Measurements from ENCODE around the gene PIKFYVE. TPM values are rescaled to one million over a fixed set of nuclear protein-coding genes. Genes with fewer than 3 reads are reported as not detected.

Gene PIKFYVE
- total RNA-seq, 1 donor from 2014 or later, result 46.8 TPM

DNA sequence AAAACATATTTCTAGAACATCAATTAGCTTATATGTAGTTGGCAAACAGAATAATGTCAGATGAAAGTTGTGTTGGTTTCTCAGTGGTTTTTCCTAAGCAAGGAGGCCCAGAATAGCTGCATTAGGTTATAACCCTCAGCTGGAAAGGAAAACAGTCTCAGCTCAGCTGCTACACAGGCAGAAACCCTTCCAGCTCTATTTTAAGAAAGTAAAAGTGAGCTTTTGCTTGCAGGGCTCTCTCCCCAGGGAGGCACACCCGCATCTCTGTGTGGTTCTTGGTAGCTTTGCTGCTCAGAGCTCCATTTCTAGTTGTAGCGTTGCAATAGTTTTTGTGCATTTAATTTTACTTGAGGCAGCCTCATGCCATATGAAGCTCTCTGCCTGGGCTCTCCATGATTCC is 54.6 kb downstream of the PIKFYVE start:
- Mint-ChIP-seq H3K36me3 (ENCODE audit: unreplicated experiment) (no peaks in the 10 kb centered on the region), H3K27ac (ENCODE audit: unreplicated experiment) (no peak overlapping the region), H3K4me1 (ENCODE audit: low read depth, unreplicated experiment) (peaks cover 5% of the 10 kb centered on the region), H3K27me3 (ENCODE audit: unreplicated experiment) (no peaks in the 10 kb centered on the region), H3K4me3 (ENCODE audit: unreplicated experiment) (no peak overlapping the region), H3K9me3 (ENCODE audit: unreplicated experiment) (no peaks in the 10 kb centered on the region)
- TF ChIP-seq CTCF (IDR thresholded peaks at IDR 0.05; ENCODE audit: partially characterized antibody, unreplicated experiment), result no peak
- DNase-seq, result peak; percentile 39

GRCh38 chr2:208326016-208326415 is 60.0 kb downstream of the PIKFYVE start:
- Mint-ChIP-seq H3K4me1 (ENCODE audit: low read depth, unreplicated experiment) (no peaks in the 10 kb centered on the region), H3K9me3 (ENCODE audit: unreplicated experiment) (no peaks in the 10 kb centered on the region), H3K4me3 (ENCODE audit: unreplicated experiment) (no peak overlapping the region), H3K27ac (ENCODE audit: unreplicated experiment) (no peak overlapping the region), H3K36me3 (ENCODE audit: unreplicated experiment) (no peaks in the 10 kb centered on the region), H3K27me3 (ENCODE audit: unreplicated experiment) (no peaks in the 10 kb centered on the region)
- DNase-seq, result no peak
- TF ChIP-seq CTCF (IDR thresholded peaks at IDR 0.05; ENCODE audit: partially characterized antibody, unreplicated experiment), result no peak

DNA sequence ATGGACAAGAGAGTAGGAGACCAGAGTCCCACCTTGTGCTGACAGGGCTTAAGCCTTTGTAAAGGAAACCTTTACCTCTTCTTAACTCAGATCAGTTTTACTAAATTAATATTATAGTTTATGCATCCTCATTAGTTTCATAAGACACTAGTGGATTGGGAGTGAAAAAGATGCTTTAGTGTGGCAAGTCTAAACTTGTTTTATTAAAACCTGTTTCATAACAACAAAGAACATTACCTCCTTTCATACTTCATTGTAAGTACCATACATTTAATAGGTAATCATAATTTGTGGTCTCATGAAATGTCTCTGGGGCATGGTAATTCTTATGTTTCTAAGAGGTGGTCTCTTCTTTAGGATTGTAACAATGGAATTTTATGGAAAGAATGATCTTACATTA is 63.4 kb downstream of the PIKFYVE start:
- no peak for DNase-seq
- Mint-ChIP-seq H3K27me3 (ENCODE audit: unreplicated experiment) (no peaks in the 10 kb centered on the region), H3K4me1 (ENCODE audit: low read depth, unreplicated experiment) (no peaks in the 10 kb centered on the region), H3K9me3 (ENCODE audit: unreplicated experiment) (no peaks in the 10 kb centered on the region), H3K4me3 (ENCODE audit: unreplicated experiment) (no peak overlapping the region), H3K27ac (ENCODE audit: unreplicated experiment) (no peak overlapping the region), H3K36me3 (ENCODE audit: unreplicated experiment) (no peaks in the 10 kb centered on the region)
- TF ChIP-seq CTCF (IDR thresholded peaks at IDR 0.05; ENCODE audit: partially characterized antibody, unreplicated experiment), result no peak

- no peak overlapping the region for H3K4me3 Mint-ChIP-seq (ENCODE audit: unreplicated experiment)
- H3K27ac Mint-ChIP-seq (ENCODE audit: unreplicated experiment), result no peak overlapping the region
- H3K9me3 Mint-ChIP-seq (ENCODE audit: unreplicated experiment), result no peaks in the 10 kb centered on the region
- no peaks in the 10 kb centered on the region for H3K4me1 Mint-ChIP-seq (ENCODE audit: low read depth, unreplicated experiment)
- TF ChIP-seq CTCF (IDR thresholded peaks at IDR 0.05; ENCODE audit: partially characterized antibody, unreplicated experiment), result no peak
- no peak for DNase-seq
- no peaks in the 10 kb centered on the region for H3K27me3 Mint-ChIP-seq (ENCODE audit: unreplicated experiment)
- no peaks in the 10 kb centered on the region for H3K36me3 Mint-ChIP-seq (ENCODE audit: unreplicated experiment)
Observed at GRCh38 chr2:208334230-208334629, 68.2 kb downstream of the PIKFYVE start.

GRCh38 chr2:208346756-208347155 is 80.7 kb downstream of the PIKFYVE start:
- TF ChIP-seq CTCF (IDR thresholded peaks at IDR 0.05; ENCODE audit: partially characterized antibody, unreplicated experiment), result no peak

More at GRCh38 chr2:208346756-208347155, 80.7 kb downstream of the PIKFYVE start:
- Mint-ChIP-seq H3K27ac (ENCODE audit: unreplicated experiment) (no peak overlapping the region), H3K4me3 (ENCODE audit: unreplicated experiment) (no peak overlapping the region), H3K27me3 (ENCODE audit: unreplicated experiment) (peaks cover 2% of the 10 kb centered on the region), H3K4me1 (ENCODE audit: low read depth, unreplicated experiment) (no peaks in the 10 kb centered on the region), H3K9me3 (ENCODE audit: unreplicated experiment) (no peaks in the 10 kb centered on the region), H3K36me3 (ENCODE audit: unreplicated experiment) (no peaks in the 10 kb centered on the region)
- DNase-seq, result no peak

Measured in glutamatergic neuron (in vitro differentiated cells).